H1 (cell line): ENCODE results near the gene SGO2. TPM values are rescaled to one million over a fixed set of nuclear protein-coding genes. Genes with fewer than 3 reads are reported as not detected.

Experiments used
- CTCF ChIA-PET: fragments of 300-600 bp; sonication (Branson Sonifier 250); formaldehyde crosslinking; loops from one replicate; lab custom pipeline; 2021; ENCODE audit not compliant: partially characterized antibody; lab: Charles Lee
- POLR2A ChIA-PET: fragments of 300-600 bp; sonication (Branson Sonifier 250); formaldehyde crosslinking; loops from one replicate; lab custom pipeline; 2021; ENCODE audit warnings: inconsistent platforms; ENCODE audit not compliant: partially characterized antibody; lab: Charles Lee
- DNase-seq, 2 experiments: peaks; one replicate each; pipeline versions ENCODE4 v3.0.0 to v3.0.0-alpha.2; 2010 to 2022; ENCODE audit warnings: low spot score in 2 of 2, low read depth in 1 of 2, mixed read lengths in 1 of 2
- FAIRE-seq: peaks from 2 replicates; lab custom pipeline; 2011; peaks lifted over from hg19 to GRCh38; lab: Jason Lieb, UNC
- H2AFZ ChIP-seq: 2 replicates; pipeline ENCODE4 v1.8.1; 2012; ENCODE audit warnings: low read length, inconsistent platforms
- H2AK5ac ChIP-seq: 2 replicates; pipeline ENCODE4 v1.6.1; 2013; ENCODE audit warnings: low read depth, low read length
- H2BK120ac ChIP-seq: replicated peaks from 2 replicates; pipeline ENCODE3; 2013; ENCODE audit warnings: low read depth, low read length, inconsistent platforms
- H2BK12ac ChIP-seq: 2 replicates; pipeline ENCODE4 v1.6.1; 2013; ENCODE audit warnings: low read depth, low read length
- H2BK15ac ChIP-seq: 2 replicates; pipeline ENCODE4 v1.6.1; 2013; ENCODE audit warnings: low read length
- H2BK20ac ChIP-seq: 2 replicates; pipeline ENCODE4 v1.6.1; 2013; ENCODE audit warnings: low read length
- H2BK5ac ChIP-seq: 2 replicates; pipeline ENCODE4 v1.6.1; 2013; ENCODE audit warnings: low read depth, low read length
- H3K14ac ChIP-seq: 2 replicates; pipeline ENCODE4 v1.6.1; 2013; ENCODE audit warnings: inconsistent platforms; ENCODE audit not compliant: insufficient read length
- H3K18ac ChIP-seq: 2 replicates; pipeline ENCODE4 v1.6.1; 2013; ENCODE audit warnings: low read length; ENCODE audit errors: extremely low read depth
- H3K23ac ChIP-seq: 2 replicates; pipeline ENCODE4 v1.6.1; 2013; ENCODE audit warnings: inconsistent platforms; ENCODE audit not compliant: insufficient read length
- H3K23me2 ChIP-seq: 2 replicates; pipeline ENCODE4 v1.6.1; 2013; ENCODE audit warnings: low read depth, low read length
- H3K27ac ChIP-seq: 2 replicates; pipeline ENCODE4 v1.6.1; 2011; ENCODE audit warnings: low read depth, low read length, inconsistent platforms
- H3K27me3 ChIP-seq, 4 experiments: replicated peaks in 1 of 4; 1 replicate in 1 of 4; 2 replicates in 3 of 4; pipeline versions ENCODE4 v1.6.1 to v1.8.1; 2011 to 2013; ENCODE audit warnings: low read length in 3 of 4, mild to moderate bottlenecking in 3 of 4, inconsistent platforms in 2 of 4, mixed read lengths in 2 of 4, moderate library complexity in 1 of 4; ENCODE audit not compliant: control insufficient read depth in 3 of 4, insufficient read depth in 3 of 4; ENCODE audit errors: extremely low read depth in 1 of 4
- H3K36me3 ChIP-seq, 4 experiments: 2 replicates each; pipeline versions ENCODE4 v1.6.1 to v1.8.1; 2011 to 2013; ENCODE audit warnings: mild to moderate bottlenecking in 4 of 4, low read length in 3 of 4, moderate library complexity in 2 of 4, control low read depth in 1 of 4, inconsistent platforms in 1 of 4; ENCODE audit not compliant: insufficient read depth in 4 of 4, control insufficient read depth in 2 of 4
- H3K4ac ChIP-seq: replicated peaks from 2 replicates; pipeline ENCODE3; 2013; ENCODE audit warnings: low read length, low read depth, mixed read lengths, inconsistent platforms; ENCODE audit not compliant: insufficient read length
- H3K4me1 ChIP-seq, 4 experiments: replicated peaks in 1 of 4; 1 replicate in 1 of 4; 2 replicates in 3 of 4; pipeline versions ENCODE4 v1.6.1 to v1.8.1; 2011 to 2013; ENCODE audit warnings: low read length in 3 of 4, inconsistent platforms in 2 of 4, mixed read lengths in 1 of 4; ENCODE audit not compliant: insufficient read depth in 4 of 4, control insufficient read depth in 3 of 4
- H3K4me2 ChIP-seq, 2 experiments: 2 replicates each; pipeline versions ENCODE4 v1.6.1 to v1.8.1; 2011 to 2013; ENCODE audit warnings: low read depth in 2 of 2, low read length in 2 of 2, control low read depth in 1 of 2, inconsistent platforms in 1 of 2, mild to moderate bottlenecking in 1 of 2; ENCODE audit not compliant: insufficient read depth in 1 of 2
- H3K4me3 ChIP-seq, 4 experiments: fragments of 200-600, 300-600 bp in 1 of 4; sonication (generic), shearing (Covaris generic), sonication (Bioruptor Twin) in 1 of 4; 2 replicates each; pipeline versions ENCODE4 v1.5.1 to v1.8.1; 2011 to 2016; ENCODE audit warnings: low read length in 4 of 4, low read depth in 3 of 4, control low read depth in 2 of 4, inconsistent platforms in 2 of 4, mild to moderate bottlenecking in 2 of 4, mixed read lengths in 1 of 4, moderate library complexity in 1 of 4; ENCODE audit not compliant: insufficient read depth in 2 of 4; ENCODE audit errors: extremely low read depth in 1 of 4
- H3K56ac ChIP-seq: replicated peaks from 2 replicates; pipeline ENCODE3; 2013; ENCODE audit warnings: low read depth, mild to moderate bottlenecking, mixed read lengths, low read length, inconsistent platforms; ENCODE audit not compliant: insufficient read length
- H3K79me1 ChIP-seq: 2 replicates; pipeline ENCODE4 v1.6.1; 2013; ENCODE audit warnings: low read depth, low read length, control low read depth
- H3K79me2 ChIP-seq, 2 experiments: 2 replicates each; pipeline versions ENCODE4 v1.6.1 to v1.8.1; 2012 to 2013; ENCODE audit warnings: low read length in 2 of 2, mild to moderate bottlenecking in 2 of 2, inconsistent platforms in 1 of 2; ENCODE audit not compliant: insufficient read depth in 2 of 2, control insufficient read depth in 1 of 2
- H3K9ac ChIP-seq, 4 experiments: replicated peaks in 1 of 4; 1 replicate in 1 of 4; 2 replicates in 3 of 4; pipeline versions ENCODE4 v1.6.1 to v1.8.1; 2011 to 2013; ENCODE audit warnings: low read depth in 3 of 4, low read length in 3 of 4, control low read depth in 2 of 4, mild to moderate bottlenecking in 2 of 4, moderate library complexity in 2 of 4, inconsistent platforms in 1 of 4; ENCODE audit errors: extremely low read depth in 1 of 4
- H3K9me3 ChIP-seq, 2 experiments: 2 replicates each; pipeline versions ENCODE4 v1.6.1 to v1.8.1; 2012 to 2013; ENCODE audit warnings: mild to moderate bottlenecking in 2 of 2, moderate library complexity in 2 of 2, control low read depth in 1 of 2, inconsistent platforms in 1 of 2, low read depth in 1 of 2, low read length in 1 of 2, mixed read lengths in 1 of 2; ENCODE audit not compliant: insufficient read depth in 2 of 2
- H4K20me1 ChIP-seq, 2 experiments: replicated peaks in 1 of 2; 2 replicates each; pipeline versions ENCODE3 to v1.8.1; 2011 to 2013; ENCODE audit warnings: inconsistent platforms in 2 of 2, low read length in 2 of 2, mild to moderate bottlenecking in 1 of 2; ENCODE audit not compliant: insufficient read depth in 2 of 2, control insufficient read depth in 1 of 2
- H4K5ac ChIP-seq: 2 replicates; pipeline ENCODE4 v1.6.1; 2013; ENCODE audit warnings: low read length, low read depth, mixed read lengths, inconsistent platforms; ENCODE audit not compliant: insufficient read length
- H4K8ac ChIP-seq: 2 replicates; pipeline ENCODE4 v1.8.0; 2013; ENCODE audit warnings: mild to moderate bottlenecking, moderate library complexity, low read length, inconsistent platforms; ENCODE audit not compliant: insufficient read depth; ENCODE audit errors: extremely low read depth
- H4K91ac ChIP-seq: replicated peaks from 2 replicates; pipeline ENCODE3; 2013; ENCODE audit warnings: low read length, mixed read lengths, inconsistent platforms; ENCODE audit not compliant: insufficient read length
- E2F6 ChIP-seq: IDR thresholded peaks from 2 replicates; pipeline ENCODE4 v1.6.1; 2012; ENCODE audit warnings: inconsistent platforms
- EZH2 ChIP-seq: fragments of 200-600 bp; sonication (generic); IDR thresholded peaks from 2 replicates; pipeline ENCODE4 v1.7.1; 2012; ENCODE audit warnings: low read depth, mild to moderate bottlenecking, moderate library complexity, low read length, inconsistent platforms; ENCODE audit not compliant: severe bottlenecking
- POLR2AphosphoS5 ChIP-seq: IDR thresholded peaks from 2 replicates; pipeline ENCODE4 v1.6.1; 2011; ENCODE audit warnings: low read depth, low read length
- SIN3A ChIP-seq, 2 experiments: IDR thresholded peaks in 1 of 2; conservative IDR thresholded peaks in 1 of 2; 2 replicates each; pipeline ENCODE4 v1.6.1; 2011 to 2012; ENCODE audit warnings: low read length in 2 of 2, improper control_type of control experiment in 1 of 2, low read depth in 1 of 2, mild to moderate bottlenecking in 1 of 2
- SIX5 ChIP-seq: IDR thresholded peaks from 2 replicates; pipeline ENCODE4 v1.6.1; 2011; ENCODE audit warnings: mild to moderate bottlenecking, low read depth, low read length
- SRF ChIP-seq: IDR thresholded peaks from 2 replicates; pipeline ENCODE4 v1.6.1; 2011; ENCODE audit warnings: mild to moderate bottlenecking, low read depth, low read length, moderate library complexity
- WGBS, 2 experiments: shearing (Covaris generic) in 1 of 2; methylation state at CpG; one replicate each; pipeline versions ENCODE4 v1.1.6 to v1.1.7; 2013 to 2015; ENCODE audit warnings: low lambda C conversion rate in 2 of 2, mixed read lengths in 2 of 2, inconsistent platforms in 1 of 2, low coverage in 1 of 2, missing lambda C conversion rate in 1 of 2; ENCODE audit not compliant: insufficient replicate concordance in 2 of 2, insufficient coverage in 1 of 2, insufficient read length in 1 of 2; ENCODE audit errors: extremely low coverage in 1 of 2, missing lambda C conversion rate in 1 of 2; 5-methylcytosine and 5-hydroxymethylcytosine counted together
- polyA plus RNA-seq, 7 experiments: library from polyadenylated mRNA; depleted of rRNA in 3 of 7; stranded (reverse) in 5 of 7; unstranded in 2 of 7; fragments of >200 nt in 5 of 7; fragments of 200-250 nt in 2 of 7; gene quantifications; 1 replicate in 5 of 7; 2 replicates in 1 of 7; 4 replicates in 1 of 7; pipeline versions ENCODE4 v1.2.1 to v1.2.3, GENCODE V29; 2011 to 2013; ENCODE audit warnings: missing spikeins in 2 of 7, mixed read lengths in 2 of 7
- total RNA-seq: library from RNA; stranded (reverse); fragmentation: NEBNext Ultra II Directional; extraction: Animal tissue kit (Norgen Biotek cat#: 25700); gene quantifications from 2 replicates; pipeline ENCODE4 v1.2.1, GENCODE V29; 2021

Gene SGO2
- total and polyA plus RNA-seq, 2 of the 8 experiments (the other 6 are each of a cell fraction or from before 2014, with no cell fraction given): 2.4 to 33.2 TPM

GRCh38 chr2:200616656-200617055, 90.6 kb downstream of the SGO2 start:
- Histone ChIP-seq H3K27me3 (no peaks in the 10 kb centered on the region), H3K4me1 (no peaks in the 10 kb centered on the region), H2BK120ac (no peak overlapping the region), H2BK12ac (no peak overlapping the region), H3K36me3 (no peaks in the 10 kb centered on the region), H3K14ac (no peak overlapping the region), H3K79me1 (no peaks in the 10 kb centered on the region), H4K20me1 (peaks cover 0 to 2% of the 10 kb centered on the region in 2 experiments), H3K9ac (no peak overlapping the region), H3K4me3 (no peak overlapping the region), H2AFZ (no peak overlapping the region), H2AK5ac (no peak overlapping the region), H3K4ac (no peak overlapping the region), H3K27ac (no peak overlapping the region), H3K18ac (no peak overlapping the region), H4K91ac (no peak overlapping the region), H2BK5ac (no peak overlapping the region), H3K79me2 (no peaks in the 10 kb centered on the region), H3K23me2 (no peaks in the 10 kb centered on the region), H4K5ac (no peak overlapping the region), H3K4me2 (no peak overlapping the region), H2BK15ac (no peak overlapping the region), H3K56ac (no peak overlapping the region), H4K8ac (no peak overlapping the region), H3K23ac (no peak overlapping the region), H3K9me3 (no peaks in the 10 kb centered on the region), H2BK20ac (no peak overlapping the region)
- ChIA-PET POLR2A (no interaction called here), CTCF (interaction anchor here (1.1 to 4.9 kb wide), 4 partner anchors 9 to 524 kb away, joined by 3 to 34 read pairs (median 4); partner anchors contain the start of gene AOX1)
- DNase-seq (no peak), FAIRE-seq (no peak)
- 92% methylated on average over 4 of the region's 4 CpGs; no CpG with 5 or more reads in 1 of the 2 experiments for WGBS, 2 experiments
- TF ChIP-seq SRF (no peak), EZH2 (no peak), SIX5 (no peak), POLR2AphosphoS5 (no peak), E2F6 (no peak), SIN3A (conservative IDR thresholded peaks at IDR 0.05 in 1 of 2, IDR thresholded peaks at IDR 0.05 in 1 of 2; ENCODE audit: low read depth in 1 of 2, low read length in 2 of 2) (no peak)
